Endothelial cell of umbilical vein (primary cell): Measurements from ENCODE around the gene TANGO6. TPM values are rescaled to one million over a fixed set of nuclear protein-coding genes. Genes with fewer than 3 reads are reported as not detected.

Source experiments
- BruUV-seq: library from RNA; stranded (reverse); fragments of 400-500 nt; replicated peaks from 2 replicates; lab custom pipeline; 2021; lab: Mats Ljungman, UMichigan
- CTCF ChIA-PET: fragments of 300-600, 350-600 bp; sonication (Branson Sonifier 250); formaldehyde crosslinking; loops from one replicate; lab custom pipeline; 2021; ENCODE audit warnings: antibody characterized with exemption, inconsistent platforms; lab: Charles Lee
- POLR2A ChIA-PET: fragments of 300-600, 350-600 bp; sonication (Branson Sonifier 250); formaldehyde crosslinking; loops from one replicate; lab custom pipeline; 2021; ENCODE audit warnings: antibody characterized with exemption, inconsistent platforms; lab: Charles Lee
- DNase-seq: peaks from one replicate; pipeline ENCODE4 v3.0.0-alpha.2; 2011; ENCODE audit warnings: low read depth, low spot score
- FAIRE-seq: peaks from 2 replicates; lab custom pipeline; 2011; peaks lifted over from hg19 to GRCh38; lab: Jason Lieb, UNC
- H2AFZ ChIP-seq: 2 replicates; pipeline ENCODE4 v1.6.0; 2012; ENCODE audit warnings: low read depth, low read length, control low read depth, inconsistent platforms
- H3K27ac ChIP-seq: 2 replicates; pipeline ENCODE4 v1.5.1; 2011; ENCODE audit warnings: low read depth, mild to moderate bottlenecking, control low read depth, low read length, moderate library complexity; ENCODE audit not compliant: insufficient read depth
- H3K27me3 ChIP-seq, 2 experiments: 2 replicates each; pipeline versions ENCODE4 v1.6.0 to v1.6.1; 2011; ENCODE audit warnings: low read length in 2 of 2, mixed read lengths in 1 of 2; ENCODE audit not compliant: control insufficient read depth in 2 of 2, insufficient read depth in 2 of 2
- H3K36me3 ChIP-seq, 2 experiments: 2 replicates in 1 of 2; 3 replicates in 1 of 2; pipeline ENCODE4 v1.5.1; 2011; ENCODE audit warnings: low read length in 2 of 2, mild to moderate bottlenecking in 1 of 2, moderate library complexity in 1 of 2; ENCODE audit not compliant: control insufficient read depth in 2 of 2, insufficient read depth in 2 of 2; ENCODE audit errors: extremely low read depth in 1 of 2
- H3K4me1 ChIP-seq: 3 replicates; pipeline ENCODE4 v1.5.1; 2011; ENCODE audit warnings: mild to moderate bottlenecking, low read length; ENCODE audit not compliant: control insufficient read depth, insufficient read depth; ENCODE audit errors: extremely low read depth
- H3K4me2 ChIP-seq: 2 replicates; pipeline ENCODE4 v1.6.1; 2011; ENCODE audit warnings: low read length, control low read depth, mixed read lengths; ENCODE audit not compliant: insufficient read depth
- H3K4me3 ChIP-seq, 3 experiments: fragments of 200-600 bp in 1 of 3; sonication (generic), shearing (Covaris generic) in 1 of 3; replicated peaks in 1 of 3; 2 replicates each; pipeline ENCODE4 v1.5.1; 2011 to 2016; ENCODE audit warnings: control low read depth in 3 of 3, low read length in 3 of 3, mild to moderate bottlenecking in 2 of 3, inconsistent platforms in 1 of 3, low read depth in 1 of 3, moderate library complexity in 1 of 3; ENCODE audit not compliant: insufficient read depth in 1 of 3
- H3K79me2 ChIP-seq: 2 replicates; pipeline ENCODE4 v1.6.0; 2012; ENCODE audit warnings: low read length, inconsistent platforms; ENCODE audit not compliant: control insufficient read depth, insufficient read depth
- H3K9ac ChIP-seq: replicated peaks from 2 replicates; pipeline ENCODE3; 2011; ENCODE audit warnings: low read length, control low read depth; ENCODE audit not compliant: insufficient read depth; ENCODE audit errors: extremely low read depth
- H3K9me1 ChIP-seq: replicated peaks from 3 replicates; pipeline ENCODE4 v1.6.0; 2011; ENCODE audit warnings: mild to moderate bottlenecking, low read length; ENCODE audit not compliant: control insufficient read depth, insufficient read depth; ENCODE audit errors: extremely low read depth
- H3K9me3 ChIP-seq: replicated peaks from 2 replicates; pipeline ENCODE4 v1.5.1; 2012; ENCODE audit warnings: low read length, inconsistent platforms; ENCODE audit not compliant: control insufficient read depth, insufficient read depth
- H4K20me1 ChIP-seq: replicated peaks from 2 replicates; pipeline ENCODE3; 2011; ENCODE audit warnings: mild to moderate bottlenecking, low read length; ENCODE audit not compliant: control insufficient read depth, insufficient read depth; ENCODE audit errors: extremely low read depth
- CTCF ChIP-seq, 2 donors: IDR thresholded peaks; 1 replicate in 1 of 2; 2 replicates in 1 of 2; pipeline ENCODE4 v1.5.1; 2011; ENCODE audit warnings: low read length in 2 of 2, mild to moderate bottlenecking in 2 of 2, moderate library complexity in 2 of 2, control low read depth in 1 of 2, inconsistent platforms in 1 of 2, low read depth in 1 of 2; ENCODE audit not compliant: insufficient read depth in 1 of 2; ENCODE audit errors: extremely low read depth in 1 of 2
- EZH2 ChIP-seq: IDR thresholded peaks from 2 replicates; pipeline ENCODE4 v1.6.1; 2012; ENCODE audit warnings: borderline replicate concordance, low read depth, mild to moderate bottlenecking, moderate library complexity, low read length, inconsistent platforms; ENCODE audit not compliant: severe bottlenecking
- FOS ChIP-seq: IDR thresholded peaks from 2 replicates; pipeline ENCODE4 v1.6.1; 2011; ENCODE audit warnings: mild to moderate bottlenecking, low read length, moderate library complexity, borderline replicate concordance; ENCODE audit not compliant: insufficient read depth
- GATA2 ChIP-seq: IDR thresholded peaks from 2 replicates; pipeline ENCODE4 v1.7.0; 2011; ENCODE audit warnings: low read depth, mild to moderate bottlenecking, moderate library complexity, mixed read lengths, low read length; ENCODE audit not compliant: insufficient read length, insufficient read depth
- JUN ChIP-seq: IDR thresholded peaks from 2 replicates; pipeline ENCODE4 v1.6.1; 2011; ENCODE audit warnings: borderline replicate concordance, low read depth; ENCODE audit not compliant: insufficient read length, insufficient read depth
- MAX ChIP-seq: IDR thresholded peaks from 2 replicates; pipeline ENCODE4 v1.6.1; 2011; ENCODE audit not compliant: insufficient read depth, insufficient read length
- MYC ChIP-seq: IDR thresholded peaks from one replicate; pipeline ENCODE4 v1.6.1; 2011; ENCODE audit warnings: mild to moderate bottlenecking, low read depth, low read length
- POLR2A ChIP-seq: IDR thresholded peaks from 2 replicates; pipeline ENCODE4 v1.6.1; 2012; ENCODE audit warnings: low read depth, mild to moderate bottlenecking, control low read depth, low read length
- POLR2AphosphoS5 ChIP-seq: IDR thresholded peaks from 2 replicates; pipeline ENCODE4 v1.6.1; 2012; ENCODE audit warnings: low read depth, mild to moderate bottlenecking, control low read depth, low read length, moderate library complexity; ENCODE audit not compliant: insufficient read depth
- dilution Hi-C: fragments of 300-500 bp; cut with MboI; formaldehyde crosslinking; loops from one replicate; pipeline ENCODE4 v1.15.0; 2019; ENCODE audit warnings: low sequenced_read_pairs; ENCODE audit not compliant: extremely low pct_ligation_motif_present
- intact Hi-C: fragments of 100-400 bp; cut with micrococcal nuclease; formaldehyde crosslinking; loops from one replicate; pipeline ENCODE4 v1.10.0; 2022
- polyA plus RNA-seq, 4 experiments: library from polyadenylated mRNA; depleted of rRNA in 3 of 4; stranded (reverse) in 3 of 4; unstranded in 1 of 4; fragments of >200 nt; gene quantifications; 2 replicates each; pipeline versions ENCODE4 v1.2.1 to v1.2.3, GENCODE V29; 2011 to 2012; ENCODE audit warnings: missing spikeins in 1 of 4
- total RNA-seq: library from RNA; stranded (reverse); gene quantifications from 2 replicates; pipeline ENCODE4 v1.2.3, GENCODE V29; 2021

Gene TANGO6
- total and polyA plus RNA-seq, 2 donors (not counting 3 experiments of a cell fraction or from before 2014, with no cell fraction given): 6.7 to 21.2 TPM

- Histone ChIP-seq H2AFZ (no peak overlapping the region), H3K27me3 (no peaks in the 10 kb centered on the region), H3K9me1 (no peaks in the 10 kb centered on the region), H3K9me3 (no peaks in the 10 kb centered on the region), H3K79me2 (no peaks in the 10 kb centered on the region), H3K4me1 (no peaks in the 10 kb centered on the region), H3K4me2 (no peak overlapping the region), H3K27ac (no peak overlapping the region), H3K36me3 (peaks cover 0 to 4% of the 10 kb centered on the region in 2 experiments), H3K9ac (no peak overlapping the region), H3K4me3 (no peak overlapping the region), H4K20me1 (no peaks in the 10 kb centered on the region)
- DNase-seq: no peak
- FAIRE-seq: no peak
- CTCF ChIA-PET: interaction anchor here (1.1 kb wide), 1 partner anchor 198 kb away, joined by 3 read pairs; the partner anchor contains the start of gene HAS3
- TF ChIP-seq CTCF (IDR thresholded peaks at IDR 0.05; ENCODE audit: extremely low read depth in 1 of 2, insufficient read depth in 1 of 2, low read depth in 1 of 2, low read length in 2 of 2) (no peak), POLR2A (no peak), MYC (no peak), GATA2 (no peak), FOS (no peak), MAX (no peak), POLR2AphosphoS5 (no peak), EZH2 (no peak), JUN (no peak)
- POLR2A ChIA-PET: no interaction called here
- intact Hi-C loops: no loop called here
- dilution Hi-C loops: no loop called here
- BruUV-seq: no TSS peak
Observed at GRCh38 chr16:68907781-68908181, 64.5 kb downstream of the TANGO6 start.
